HEK293 (cell line): ENCODE results near the gene UBA52.
"Not testable (repeated sequence)": the region's sequence is repeated elsewhere in the genome, so short reads cannot be mapped to it uniquely, and the experiment has no call there.

Experiments used
- CTCF ChIP-seq: fragments of 450-650 bp; formaldehyde crosslinking; IDR thresholded peaks from 2 replicates; pipeline ENCODE4 v1.5.1; 2016; ENCODE audit warnings: missing biosample characterization, missing genetic modification characterization
- REST ChIP-seq: fragments of 450-650 bp; formaldehyde crosslinking; IDR thresholded peaks from 2 replicates; pipeline ENCODE4 v1.5.1; 2016; ENCODE audit warnings: missing biosample characterization, missing genetic modification characterization
- YY1 ChIP-seq: fragments of 450-650 bp; formaldehyde crosslinking; IDR thresholded peaks from 2 replicates; pipeline ENCODE4 v1.5.1; 2018; ENCODE audit warnings: missing biosample characterization, missing genetic modification characterization
- ZBTB11 ChIP-seq: fragments of 450-650 bp; formaldehyde crosslinking; conservative IDR thresholded peaks from 2 replicates; pipeline ENCODE4 v1.5.1; 2016; ENCODE audit warnings: low read depth, missing biosample characterization, missing genetic modification characterization
- ZNF114 ChIP-seq: fragments of 450-650 bp; formaldehyde crosslinking; IDR thresholded peaks from 2 replicates; pipeline ENCODE4 v1.5.0; 2017; ENCODE audit warnings: missing biosample characterization, missing genetic modification characterization
- ZNF624 ChIP-seq: fragments of 450-650 bp; formaldehyde crosslinking; IDR thresholded peaks from 2 replicates; pipeline ENCODE4 v1.5.1; 2017; ENCODE audit warnings: missing biosample characterization, missing genetic modification characterization

GRCh38 chr19:18522862-18523440 lies 48.7 kb upstream of the UBA52 start:
- TF ChIP-seq REST; ZNF624 (tag by site-specific recombination); ZNF114 (tag by site-specific recombination): not testable (repeated sequence)
- TF ChIP-seq ZBTB11 (0 out of 2 replicates have a peak, but pooled peaks have one; percentile 8), CTCF (tag by site-specific recombination) (peak; percentile 66; the same call in 1 of the 2 replicates), YY1 (tag by site-specific recombination) (peak; percentile 74; the same call in 1 of the 2 replicates)
